Liver (tissue), 9 donors: ENCODE results near the gene AMMECR1. TPM values are rescaled to one million over a fixed set of nuclear protein-coding genes. Genes with fewer than 3 reads are reported as not detected.

ENCODE experiments used
- DNase-seq: peaks from one replicate; pipeline ENCODE4 v3.0.0-alpha.2; 2017; ENCODE audit warnings: low spot score
- H3K27ac ChIP-seq, 2 donors: one replicate each; pipeline ENCODE4 v1.7.0; 2013; ENCODE audit warnings: inconsistent platforms in 2 of 2, low read length in 2 of 2, control low read depth in 1 of 2, low read depth in 1 of 2, mild to moderate bottlenecking in 1 of 2
- H3K27me3 ChIP-seq, 4 donors: one replicate each; pipeline versions ENCODE4 v1.6.1 to v1.7.0; 2013; ENCODE audit warnings: low read length in 3 of 4, inconsistent platforms in 1 of 4, mild to moderate bottlenecking in 1 of 4, moderate library complexity in 1 of 4; ENCODE audit not compliant: control insufficient read depth in 4 of 4, insufficient read depth in 4 of 4
- H3K36me3 ChIP-seq, 4 donors: one replicate each; pipeline versions ENCODE4 v1.6.1 to v1.7.0; 2013; ENCODE audit warnings: low read length in 3 of 4, mild to moderate bottlenecking in 3 of 4, low read depth in 1 of 4, moderate library complexity in 1 of 4; ENCODE audit not compliant: control insufficient read depth in 4 of 4, insufficient read depth in 3 of 4
- H3K4me1 ChIP-seq, 4 donors: one replicate each; pipeline versions ENCODE4 v1.6.1 to v1.7.0; 2013; ENCODE audit warnings: low read length in 3 of 4, mild to moderate bottlenecking in 3 of 4, moderate library complexity in 1 of 4; ENCODE audit not compliant: control insufficient read depth in 4 of 4, insufficient read depth in 4 of 4
- H3K4me3 ChIP-seq, 3 donors: one replicate each; pipeline versions ENCODE4 v1.6.1 to v1.7.0; 2013; ENCODE audit warnings: low read length in 3 of 3, control low read depth in 1 of 3, low read depth in 1 of 3, mild to moderate bottlenecking in 1 of 3
- H3K9ac ChIP-seq, 2 donors: one replicate each; pipeline ENCODE4 v1.7.0; 2013; ENCODE audit warnings: low read length in 2 of 2, mild to moderate bottlenecking in 2 of 2, moderate library complexity in 2 of 2, control low read depth in 1 of 2, low read depth in 1 of 2
- H3K9me3 ChIP-seq, 4 donors: one replicate each; pipeline versions ENCODE4 v1.6.1 to v1.7.0; 2013; ENCODE audit warnings: low read length in 3 of 4; ENCODE audit not compliant: control insufficient read depth in 4 of 4
- ATF3 ChIP-seq: IDR thresholded peaks from 2 replicates; pipeline ENCODE4 v1.6.1; 2016; ENCODE audit warnings: antibody characterized with exemption
- EGR1 ChIP-seq, 2 donors: IDR thresholded peaks; 2 replicates each; pipeline ENCODE4 v1.6.1; 2016 to 2018; ENCODE audit warnings: antibody characterized with exemption in 2 of 2, low read depth in 2 of 2
- FOXA1 ChIP-seq: IDR thresholded peaks from 2 replicates; pipeline ENCODE4 v1.6.1; 2016; ENCODE audit warnings: antibody characterized with exemption
- FOXA2 ChIP-seq: IDR thresholded peaks from 2 replicates; pipeline ENCODE4 v1.6.1; 2016; ENCODE audit warnings: antibody characterized with exemption
- GABPA ChIP-seq, 2 donors: IDR thresholded peaks in 1 of 2; conservative IDR thresholded peaks in 1 of 2; 2 replicates each; pipeline ENCODE4 v1.6.1; 2016; ENCODE audit warnings: antibody characterized with exemption in 2 of 2, mild to moderate bottlenecking in 1 of 2, moderate library complexity in 1 of 2
- HNF4A ChIP-seq, 2 donors: conservative IDR thresholded peaks; 2 replicates each; pipeline ENCODE4 v1.6.1; 2016; ENCODE audit warnings: antibody characterized with exemption in 2 of 2, mild to moderate bottlenecking in 2 of 2
- HNF4G ChIP-seq: IDR thresholded peaks from 2 replicates; pipeline ENCODE4 v1.6.1; 2016; ENCODE audit warnings: antibody characterized with exemption
- JUND ChIP-seq, 2 donors: IDR thresholded peaks; 2 replicates each; pipeline ENCODE4 v1.6.1; 2016; ENCODE audit warnings: antibody characterized with exemption in 2 of 2
- MAX ChIP-seq: IDR thresholded peaks from 2 replicates; pipeline ENCODE4 v1.6.1; 2016; ENCODE audit warnings: antibody characterized with exemption
- NR2F2 ChIP-seq: IDR thresholded peaks from 2 replicates; pipeline ENCODE4 v1.6.1; 2016; ENCODE audit warnings: antibody characterized with exemption
- RAD21 ChIP-seq, 2 donors: IDR thresholded peaks; 2 replicates each; pipeline ENCODE4 v1.6.1; 2016; ENCODE audit warnings: antibody characterized with exemption in 2 of 2, mild to moderate bottlenecking in 2 of 2
- REST ChIP-seq: IDR thresholded peaks from 2 replicates; pipeline ENCODE4 v1.6.1; 2016; ENCODE audit warnings: antibody characterized with exemption, mild to moderate bottlenecking
- RXRA ChIP-seq, 2 donors: IDR thresholded peaks; 2 replicates each; pipeline ENCODE4 v1.6.1; 2017 to 2018; ENCODE audit warnings: antibody characterized with exemption in 2 of 2, mild to moderate bottlenecking in 1 of 2
- SP1 ChIP-seq: IDR thresholded peaks from 2 replicates; pipeline ENCODE4 v1.6.1; 2018; ENCODE audit warnings: antibody characterized with exemption, mild to moderate bottlenecking
- TAF1 ChIP-seq: conservative IDR thresholded peaks from 2 replicates; pipeline ENCODE4 v1.6.1; 2016; ENCODE audit warnings: antibody characterized with exemption, mild to moderate bottlenecking
- YY1 ChIP-seq: IDR thresholded peaks from 2 replicates; pipeline ENCODE4 v1.6.1; 2016; ENCODE audit warnings: antibody characterized with exemption, mild to moderate bottlenecking
- ZBTB33 ChIP-seq: IDR thresholded peaks from 2 replicates; pipeline ENCODE4 v1.6.1; 2016; ENCODE audit warnings: antibody characterized with exemption
- WGBS: extraction: QIAGEN DNeasy Blood & Tissue Kit; methylation state at CpG from one replicate; pipeline ENCODE4 v1.1.7; 2013; 5-methylcytosine and 5-hydroxymethylcytosine counted together
- polyA plus RNA-seq, 2 donors: library from polyadenylated mRNA; stranded (reverse) in 1 of 2; unstranded in 1 of 2; fragments of 200-250 nt in 1 of 2; fragments of >200 nt in 1 of 2; fragmentation: Nextera tagmentation in 1 of 2; extraction: Ambion mirVana in 1 of 2; gene quantifications; one replicate each; pipeline versions ENCODE4 v1.2.1 to v1.2.3, GENCODE V29; 2013 to 2015
- total RNA-seq, 2 donors: library from RNA; depleted of rRNA; stranded (reverse); fragments of >200 nt; gene quantifications; one replicate each; pipeline ENCODE4 v1.2.3, GENCODE V29; 2014
- donor health status: healthy.
- donor health status: healthy.
- donor health status: healthy.
- donor health status: healthy.
- donor health status: healthy.

The AMMECR1 gene
- total and polyA plus RNA-seq, 4 donors, result 1.7 to 30.9 (median 3.6) TPM

- DNase-seq, result no peak
- Histone ChIP-seq H3K9me3 (no peaks in the 10 kb centered on the region), H3K27me3 (no peaks in the 10 kb centered on the region), H3K4me3 (no peak overlapping the region), H3K4me1 (no peaks in the 10 kb centered on the region), H3K27ac (no peak overlapping the region), H3K9ac (no peak overlapping the region), H3K36me3 (no peaks in the 10 kb centered on the region)
- TF ChIP-seq HNF4A (conservative IDR thresholded peaks at IDR 0.05) (no peak), GABPA (IDR thresholded peaks at IDR 0.05 in 1 of 2, conservative IDR thresholded peaks at IDR 0.05 in 1 of 2) (no peak), SP1 (no peak), ATF3 (no peak), FOXA2 (no peak), JUND (IDR thresholded peaks at IDR 0.05) (no peak), TAF1 (no peak), REST (no peak)
- WGBS, result 98% methylated on average over 1 of the region's 1 CpG
These were observed 9.5 kb upstream of the AMMECR1 start for GRCh38 chrX:110327336-110327735.

GRCh38 chrX:110326712-110327111 is 8.8 kb upstream of the AMMECR1 start:
- no peaks in the 10 kb centered on the region for H3K36me3 ChIP-seq
- no peak overlapping the region for H3K9ac ChIP-seq
- H3K9me3 ChIP-seq, result no peaks in the 10 kb centered on the region
- TF ChIP-seq EGR1 (IDR thresholded peaks at IDR 0.05; ENCODE audit: low read depth in 2 of 2), result no peak
- TF ChIP-seq YY1, result no peak
- no peak for TF ChIP-seq FOXA1
- TF ChIP-seq JUND (IDR thresholded peaks at IDR 0.05), result no peak
- no peak for TF ChIP-seq REST
- no peak for TF ChIP-seq HNF4A (conservative IDR thresholded peaks at IDR 0.05)
- no peak for TF ChIP-seq RXRA (IDR thresholded peaks at IDR 0.05)
- TF ChIP-seq ATF3, result no peak
- no peak for TF ChIP-seq TAF1
- no peak for TF ChIP-seq GABPA (IDR thresholded peaks at IDR 0.05 in 1 of 2, conservative IDR thresholded peaks at IDR 0.05 in 1 of 2)
- no peak for TF ChIP-seq NR2F2
- no peak for TF ChIP-seq FOXA2
- TF ChIP-seq SP1, result no peak
- TF ChIP-seq ZBTB33, result no peak
- no peak for TF ChIP-seq HNF4G
- TF ChIP-seq MAX, result no peak
- TF ChIP-seq RAD21 (IDR thresholded peaks at IDR 0.05), result no peak
- 94% methylated on average over 4 of the region's 4 CpGs for WGBS
- no peaks in the 10 kb centered on the region for H3K27me3 ChIP-seq
- H3K4me1 ChIP-seq, result no peaks in the 10 kb centered on the region
- H3K27ac ChIP-seq, result no peak overlapping the region
- no peak for DNase-seq
- H3K4me3 ChIP-seq, result no peak overlapping the region
